Loucy (cell line): ENCODE measurements around the gene C3orf33.
A peak's percentile ranks its signal among the peaks of the same experiment; 100 is the strongest.

Experiments
- H2AFZ ChIP-seq: fragments of 200-600 bp; sonication (generic); 2 replicates; pipeline ENCODE4 v1.6.0; 2016; ENCODE audit warnings: antibody characterized with exemption, mild to moderate bottlenecking, low read length, moderate library complexity
- H3F3A ChIP-seq: fragments of 200-600 bp; 2 replicates; pipeline ENCODE4 v1.6.0; 2016; ENCODE audit warnings: antibody characterized with exemption, low read depth, mild to moderate bottlenecking
- H3K27me3 ChIP-seq: fragments of 200-600 bp; sonication (generic); 2 replicates; pipeline ENCODE4 v1.6.1; 2014; ENCODE audit warnings: low read length, mild to moderate bottlenecking; ENCODE audit not compliant: insufficient read depth, poor library complexity, severe bottlenecking
- H3K36me3 ChIP-seq: fragments of 200-600 bp; sonication (generic); 2 replicates; pipeline ENCODE4 v1.6.1; 2016; ENCODE audit warnings: low read length; ENCODE audit not compliant: insufficient read depth
- H3K4me1 ChIP-seq: fragments of 200-600 bp; sonication (generic); 2 replicates; pipeline ENCODE4 v1.5.1; 2014; ENCODE audit warnings: low read length, mild to moderate bottlenecking; ENCODE audit not compliant: insufficient read depth, poor library complexity, severe bottlenecking
- H3K4me2 ChIP-seq: fragments of 200-600 bp; sonication (generic); 2 replicates; pipeline ENCODE4 v1.6.0; 2014; ENCODE audit warnings: antibody characterized with exemption, low read length, low read depth, mild to moderate bottlenecking; ENCODE audit not compliant: poor library complexity, severe bottlenecking
- H3K4me3 ChIP-seq: fragments of 200-600 bp; sonication (generic); 2 replicates; pipeline ENCODE4 v1.5.1; 2014; ENCODE audit warnings: low read length, mild to moderate bottlenecking, mixed read lengths; ENCODE audit not compliant: poor library complexity, severe bottlenecking
- H3K79me2 ChIP-seq: fragments of 200-600 bp; sonication (generic); 2 replicates; pipeline ENCODE4 v1.6.1; 2014; ENCODE audit warnings: low read length; ENCODE audit not compliant: insufficient read depth
- H3K9ac ChIP-seq: fragments of 200-600 bp; sonication (generic); 2 replicates; pipeline ENCODE4 v1.6.0; 2014; ENCODE audit warnings: mild to moderate bottlenecking, low read depth, low read length, moderate library complexity; ENCODE audit not compliant: poor library complexity, severe bottlenecking
- H3K9me2 ChIP-seq: fragments of 200-600 bp; sonication (generic); replicated peaks from 2 replicates; pipeline ENCODE4 v1.6.1; 2016; ENCODE audit warnings: low read depth, low read length, mixed read lengths
- H3K9me3 ChIP-seq: fragments of 200-600 bp; sonication (generic); 2 replicates; pipeline ENCODE4 v1.6.1; 2014; ENCODE audit warnings: mild to moderate bottlenecking, antibody characterized with exemption, low read length, low read depth; ENCODE audit not compliant: insufficient read depth
- H4K20me1 ChIP-seq: fragments of 200-600 bp; sonication (generic); 2 replicates; pipeline ENCODE4 v1.6.0; 2014; ENCODE audit warnings: antibody characterized with exemption, low read length, mild to moderate bottlenecking; ENCODE audit not compliant: insufficient read depth, poor library complexity, severe bottlenecking
- CTCF ChIP-seq: fragments of 200-600 bp; sonication (generic); conservative IDR thresholded peaks from 2 replicates; pipeline ENCODE4 v1.5.1; 2014; ENCODE audit warnings: mild to moderate bottlenecking, antibody characterized with exemption, low read length
- EZH2phosphoT487 ChIP-seq: fragments of 200-600 bp; IDR thresholded peaks from 2 replicates; pipeline ENCODE4 v1.6.1; 2018; ENCODE audit warnings: antibody characterized with exemption, mild to moderate bottlenecking, moderate library complexity, borderline replicate concordance

C3orf33 gene

GRCh38 chr3:155741603-155742002 is 64.5 kb downstream of the C3orf33 start:
- no peaks in the 10 kb centered on the region for H3F3A ChIP-seq
- H3K27me3 ChIP-seq, result peaks cover 38% of the 10 kb centered on the region
- no peak overlapping the region for H3K4me3 ChIP-seq
- no peaks in the 10 kb centered on the region for H3K79me2 ChIP-seq
- no peak for TF ChIP-seq CTCF
- TF ChIP-seq EZH2phosphoT487, result no peak
- peaks cover 17% of the 10 kb centered on the region for H3K4me1 ChIP-seq
- no peaks in the 10 kb centered on the region for H3K36me3 ChIP-seq
- H2AFZ ChIP-seq, result no peak overlapping the region
- no peaks in the 10 kb centered on the region for H4K20me1 ChIP-seq
- H3K9ac ChIP-seq, result no peak overlapping the region
- no peak overlapping the region for H3K4me2 ChIP-seq
- no peaks in the 10 kb centered on the region for H3K9me2 ChIP-seq
- no peaks in the 10 kb centered on the region for H3K9me3 ChIP-seq

- Histone ChIP-seq H3K9ac (no peak overlapping the region), H3K9me2 (no peaks in the 10 kb centered on the region), H3K9me3 (no peaks in the 10 kb centered on the region), H3K27me3 (peaks cover 33% of the 10 kb centered on the region), H3K36me3 (no peaks in the 10 kb centered on the region), H2AFZ (no peak overlapping the region), H3F3A (no peaks in the 10 kb centered on the region), H4K20me1 (no peaks in the 10 kb centered on the region), H3K4me2 (no peak overlapping the region), H3K79me2 (no peaks in the 10 kb centered on the region), H3K4me3 (no peak overlapping the region), H3K4me1 (peaks cover 17% of the 10 kb centered on the region)
- TF ChIP-seq CTCF (no peak), EZH2phosphoT487 (no peak)
Measured at GRCh38 chr3:155741101-155741500, 65.0 kb downstream of the C3orf33 start.

- H4K20me1 ChIP-seq, result no peaks in the 10 kb centered on the region
- H3K27me3 ChIP-seq, result peaks cover 13% of the 10 kb centered on the region
- no peaks in the 10 kb centered on the region for H3F3A ChIP-seq
- H2AFZ ChIP-seq, result no peak overlapping the region
- no peaks in the 10 kb centered on the region for H3K9me3 ChIP-seq
- no peaks in the 10 kb centered on the region for H3K9me2 ChIP-seq
- H3K4me2 ChIP-seq, result no peak overlapping the region
- no peak overlapping the region for H3K9ac ChIP-seq
- no peak overlapping the region for H3K4me3 ChIP-seq
- no peaks in the 10 kb centered on the region for H3K79me2 ChIP-seq
- H3K4me1 ChIP-seq, result peaks cover 7% of the 10 kb centered on the region
- TF ChIP-seq EZH2phosphoT487, result no peak
- TF ChIP-seq CTCF, result peak; percentile 52
- H3K36me3 ChIP-seq, result no peaks in the 10 kb centered on the region
Measured at GRCh38 chr3:155739154-155739553, 66.9 kb downstream of the C3orf33 start.
